ENCODE measurements around the gene COX11.
A peak's percentile ranks its signal among the peaks of the same experiment; 100 is the strongest.

DNA sequence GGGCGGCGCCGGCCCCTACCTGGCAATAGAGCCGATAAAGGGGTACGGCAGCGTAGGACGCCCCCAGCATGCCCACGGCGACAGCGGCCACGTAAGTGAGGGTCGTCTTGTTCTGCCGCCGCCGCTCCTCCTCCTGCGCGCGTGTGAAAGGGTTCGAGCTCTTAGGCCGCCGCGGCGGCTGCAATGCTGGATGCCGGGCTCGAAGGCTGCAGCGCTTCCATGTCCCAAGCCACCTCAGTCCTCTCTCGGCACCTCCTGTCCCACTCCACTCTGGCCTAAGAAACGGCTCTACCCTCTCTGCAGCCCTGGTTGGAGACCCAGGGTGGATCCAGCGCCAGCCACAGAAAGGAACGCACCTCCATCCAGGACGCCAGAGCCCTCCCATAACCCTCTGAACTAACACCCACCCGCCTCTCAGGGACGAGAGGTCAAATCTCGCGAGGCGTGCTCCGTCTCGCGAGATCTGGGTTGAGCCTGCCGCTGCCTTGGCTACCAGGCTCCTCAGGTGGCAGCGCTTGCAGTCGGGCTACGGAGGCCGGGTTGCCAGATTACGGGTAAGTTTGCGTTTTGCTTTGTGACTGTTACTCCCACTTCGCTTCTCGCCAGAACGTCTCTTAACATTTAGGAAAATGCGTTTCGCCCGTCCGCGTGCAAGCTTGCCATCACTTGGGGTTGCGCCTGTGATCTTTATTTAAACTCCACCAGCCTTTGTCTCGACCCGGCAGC lies at the start of gene COX11, which contains the start of gene STXBP4:
- TF ChIP-seq, protein P1, sequence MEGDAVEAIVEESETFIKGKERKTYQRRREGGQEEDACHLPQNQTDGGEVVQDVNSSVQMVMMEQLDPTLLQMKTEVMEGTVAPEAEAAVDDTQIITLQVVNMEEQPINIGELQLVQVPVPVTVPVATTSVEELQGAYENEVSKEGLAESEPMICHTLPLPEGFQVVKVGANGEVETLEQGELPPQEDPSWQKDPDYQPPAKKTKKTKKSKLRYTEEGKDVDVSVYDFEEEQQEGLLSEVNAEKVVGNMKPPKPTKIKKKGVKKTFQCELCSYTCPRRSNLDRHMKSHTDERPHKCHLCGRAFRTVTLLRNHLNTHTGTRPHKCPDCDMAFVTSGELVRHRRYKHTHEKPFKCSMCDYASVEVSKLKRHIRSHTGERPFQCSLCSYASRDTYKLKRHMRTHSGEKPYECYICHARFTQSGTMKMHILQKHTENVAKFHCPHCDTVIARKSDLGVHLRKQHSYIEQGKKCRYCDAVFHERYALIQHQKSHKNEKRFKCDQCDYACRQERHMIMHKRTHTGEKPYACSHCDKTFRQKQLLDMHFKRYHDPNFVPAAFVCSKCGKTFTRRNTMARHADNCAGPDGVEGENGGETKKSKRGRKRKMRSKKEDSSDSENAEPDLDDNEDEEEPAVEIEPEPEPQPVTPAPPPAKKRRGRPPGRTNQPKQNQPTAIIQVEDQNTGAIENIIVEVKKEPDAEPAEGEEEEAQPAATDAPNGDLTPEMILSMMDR (IDR thresholded peaks at IDR 0.05), result peak in 2 of 6 experiments; percentile 48 to 51
- peak; percentile 67 to 76 for TF ChIP-seq POLR2A (IDR thresholded peaks at IDR 0.05)
